ENCODE measurements around the gene CLCN6.

GRCh38 chr1:11774753-11775152 lies 31.2 kb upstream of the CLCN6 start:
- TF ChIP-seq CTCF (conservative IDR thresholded peaks at IDR 0.05; ENCODE audit: low read depth, low read length) (no peak), EZH2phosphoT487 (IDR thresholded peaks at IDR 0.05; ENCODE audit: borderline replicate concordance, low read length) (no peak)

All from PC-3 (cell line).